Panc1 (cell line): ENCODE data around the gene ERGIC1. TPM values are rescaled to one million over a fixed set of nuclear protein-coding genes. Genes with fewer than 3 reads are reported as not detected.

Source experiments
- ATAC-seq: fragments of 200-7000 bp; cut with Tn5 transposase; 2 replicates; pipeline ENCODE4 v1.9.1; 2020; ENCODE audit warnings: mild to moderate bottlenecking, moderate library complexity
- BruUV-seq: library from RNA; stranded (reverse); fragments of 400-500 nt; replicated peaks from 2 replicates; lab custom pipeline; 2021; lab: Mats Ljungman, UMichigan
- CTCF ChIA-PET: fragments of 300-600 bp; sonication (Branson Sonifier 250); formaldehyde crosslinking; loops from one replicate; lab custom pipeline; 2022; ENCODE audit warnings: antibody characterized with exemption; lab: Charles Lee
- POLR2A ChIA-PET: fragments of 300-600 bp; sonication (Branson Sonifier 250); formaldehyde crosslinking; loops from one replicate; lab custom pipeline; 2022; ENCODE audit warnings: antibody characterized with exemption; lab: Charles Lee
- DNase-seq: peaks from one replicate; pipeline ENCODE4 v3.0.0-alpha.2; 2010; ENCODE audit warnings: low read depth, low spot score
- H3K27ac ChIP-seq: 2 replicates; pipeline ENCODE4 v1.5.1; 2011; ENCODE audit warnings: mild to moderate bottlenecking, low read length, inconsistent platforms
- H3K27me3 ChIP-seq: fragments of 200-500 bp; sonication (Bioruptor generic); 2 replicates; pipeline ENCODE4 v1.6.0; 2014; ENCODE audit warnings: low read length, inconsistent platforms; ENCODE audit not compliant: control insufficient read depth, insufficient read depth
- H3K36me3 ChIP-seq: fragments of 200-500 bp; sonication (Bioruptor generic); 2 replicates; pipeline ENCODE4 v1.5.1; 2014; ENCODE audit warnings: inconsistent platforms, mild to moderate bottlenecking, low read length, moderate library complexity; ENCODE audit not compliant: control insufficient read depth, insufficient read depth
- H3K4me1 ChIP-seq: 2 replicates; pipeline ENCODE4 v1.5.1; 2011; ENCODE audit warnings: inconsistent platforms, mild to moderate bottlenecking, low read length, moderate library complexity; ENCODE audit not compliant: control insufficient read depth, insufficient read depth
- H3K4me3 ChIP-seq, 2 experiments: 2 replicates each; pipeline ENCODE4 v1.5.1; 2011 to 2012; ENCODE audit warnings: low read depth in 2 of 2, low read length in 2 of 2, mild to moderate bottlenecking in 2 of 2, inconsistent platforms in 1 of 2, moderate library complexity in 1 of 2
- H3K9me3 ChIP-seq: fragments of 200-500 bp; sonication (Bioruptor generic); 2 replicates; pipeline ENCODE4 v1.5.1; 2014; ENCODE audit warnings: low read depth, mild to moderate bottlenecking, inconsistent platforms, low read length, moderate library complexity; ENCODE audit not compliant: control insufficient read depth, insufficient read depth
- POLR2AphosphoS5 ChIP-seq: IDR thresholded peaks from 2 replicates; pipeline ENCODE4 v1.6.1; 2012; ENCODE audit warnings: mild to moderate bottlenecking, low read depth, low read length, moderate library complexity
- REST ChIP-seq, 2 experiments: IDR thresholded peaks; 2 replicates each; pipeline ENCODE4 v1.6.1; 2011 to 2012; ENCODE audit warnings: low read depth in 2 of 2, control low read depth in 1 of 2, low read length in 1 of 2, mild to moderate bottlenecking in 1 of 2, moderate library complexity in 1 of 2; ENCODE audit not compliant: insufficient read depth in 1 of 2
- SIN3A ChIP-seq: IDR thresholded peaks from 2 replicates; pipeline ENCODE4 v1.6.1; 2012; ENCODE audit warnings: low read depth, mild to moderate bottlenecking, low read length, moderate library complexity, borderline replicate concordance; ENCODE audit not compliant: insufficient read depth
- TCF7L2 ChIP-seq: IDR thresholded peaks from 2 replicates; pipeline ENCODE4 v1.6.1; 2011; ENCODE audit warnings: mild to moderate bottlenecking, low read depth, low read length, inconsistent platforms
- in situ Hi-C: cut with HindIII; loops from 2 replicates; pipeline ENCODE4 v1.10.0; 2016; ENCODE audit warnings: low sequenced_read_pairs, low pct_unique_long_range_greater_than_20kb
- intact Hi-C: fragments of 100-400 bp; cut with micrococcal nuclease; formaldehyde crosslinking; loops from one replicate; pipeline ENCODE4 v1.10.0; 2022; ENCODE audit not compliant: unreplicated experiment
- total RNA-seq: library from RNA; stranded (reverse); gene quantifications from one replicate; pipeline ENCODE4 v1.2.1, GENCODE V29; 2021; ENCODE audit not compliant: unreplicated experiment
- TF ChIP-seq, protein P1 (sequence below): fragments of 450-650 bp; IDR thresholded peaks from 2 replicates; pipeline ENCODE4 v1.5.1; 2017; ENCODE audit warnings: mild to moderate bottlenecking

ERGIC1 gene
- total RNA-seq, 1 experiment from 2014 or later, result 206 TPM

DNA sequence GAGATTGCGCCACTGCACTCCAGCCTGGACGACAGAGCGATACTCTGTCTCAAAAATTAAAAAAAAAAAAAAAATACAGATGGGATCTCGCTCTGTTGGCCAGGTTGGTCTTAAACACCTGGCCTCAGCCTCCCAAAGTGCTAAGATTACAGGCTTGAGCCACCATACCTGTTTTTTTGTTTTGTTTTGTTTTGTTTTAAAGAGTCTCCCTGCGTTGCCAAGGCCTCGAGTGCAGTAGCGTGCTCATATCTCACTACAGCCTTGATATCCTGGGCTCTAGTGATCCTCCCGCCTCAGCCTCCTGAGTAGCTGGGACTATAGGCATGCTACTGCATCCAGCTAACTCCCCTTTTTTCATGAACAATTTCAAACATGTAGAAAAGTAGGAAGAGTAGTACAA is 156.7 kb downstream of the ERGIC1 start:
- no peak for TF ChIP-seq POLR2AphosphoS5
- TF ChIP-seq, protein P1, sequence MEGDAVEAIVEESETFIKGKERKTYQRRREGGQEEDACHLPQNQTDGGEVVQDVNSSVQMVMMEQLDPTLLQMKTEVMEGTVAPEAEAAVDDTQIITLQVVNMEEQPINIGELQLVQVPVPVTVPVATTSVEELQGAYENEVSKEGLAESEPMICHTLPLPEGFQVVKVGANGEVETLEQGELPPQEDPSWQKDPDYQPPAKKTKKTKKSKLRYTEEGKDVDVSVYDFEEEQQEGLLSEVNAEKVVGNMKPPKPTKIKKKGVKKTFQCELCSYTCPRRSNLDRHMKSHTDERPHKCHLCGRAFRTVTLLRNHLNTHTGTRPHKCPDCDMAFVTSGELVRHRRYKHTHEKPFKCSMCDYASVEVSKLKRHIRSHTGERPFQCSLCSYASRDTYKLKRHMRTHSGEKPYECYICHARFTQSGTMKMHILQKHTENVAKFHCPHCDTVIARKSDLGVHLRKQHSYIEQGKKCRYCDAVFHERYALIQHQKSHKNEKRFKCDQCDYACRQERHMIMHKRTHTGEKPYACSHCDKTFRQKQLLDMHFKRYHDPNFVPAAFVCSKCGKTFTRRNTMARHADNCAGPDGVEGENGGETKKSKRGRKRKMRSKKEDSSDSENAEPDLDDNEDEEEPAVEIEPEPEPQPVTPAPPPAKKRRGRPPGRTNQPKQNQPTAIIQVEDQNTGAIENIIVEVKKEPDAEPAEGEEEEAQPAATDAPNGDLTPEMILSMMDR, result no peak
- TF ChIP-seq SIN3A, result no peak
- TF ChIP-seq REST (IDR thresholded peaks at IDR 0.05; ENCODE audit: insufficient read depth in 1 of 2, low read depth in 2 of 2, low read length in 1 of 2), result no peak
- TF ChIP-seq TCF7L2, result no peak
- no peak for DNase-seq
- H3K4me3 ChIP-seq, result no peak overlapping the region
- ChIA-PET POLR2A (no interaction called here), CTCF (interaction anchor here (0.6 to 0.7 kb wide), 2 partner anchors 284 to 341 kb away, joined by 4 to 6 read pairs; no protein-coding TSS in a partner anchor)
- H3K9me3 ChIP-seq, result no peaks in the 10 kb centered on the region
- no peaks in the 10 kb centered on the region for H3K27me3 ChIP-seq
- in situ Hi-C loops, result no loop called here
- no peak overlapping the region for H3K27ac ChIP-seq
- no peak for ATAC-seq
- BruUV-seq, result no TSS peak
- H3K4me1 ChIP-seq, result peaks cover 2% of the 10 kb centered on the region
- H3K36me3 ChIP-seq, result peaks cover 8% of the 10 kb centered on the region
- intact Hi-C loops, result no loop called here

- Histone ChIP-seq H3K27ac (no peak overlapping the region), H3K9me3 (no peaks in the 10 kb centered on the region), H3K4me1 (no peaks in the 10 kb centered on the region), H3K27me3 (no peaks in the 10 kb centered on the region), H3K36me3 (peaks cover 18% of the 10 kb centered on the region), H3K4me3 (no peak overlapping the region)
- no TSS peak for BruUV-seq
- POLR2A ChIA-PET, result no interaction called here
- in situ Hi-C loops, result no loop called here
- intact Hi-C loops, result no loop called here
- CTCF ChIA-PET, result no interaction called here
- DNase-seq, result no peak
- TF ChIP-seq POLR2AphosphoS5, result no peak
- no peak for TF ChIP-seq TCF7L2
- TF ChIP-seq, protein P1, result no peak
- no peak for TF ChIP-seq SIN3A
- no peak for TF ChIP-seq REST (IDR thresholded peaks at IDR 0.05; ENCODE audit: insufficient read depth in 1 of 2, low read depth in 2 of 2, low read length in 1 of 2)
- ATAC-seq, result no peak
Measured at GRCh38 chr5:172994405-172994804, 160.4 kb downstream of the ERGIC1 start.
